HG03097 (cell line): ENCODE results near the gene LAMA4.

ENCODE experiments used
- ATAC-seq: cut with Tn5 transposase; IDR thresholded peaks from one replicate; pipeline ENCODE4 v1.9.1; 2021; ENCODE audit not compliant: unreplicated experiment, low FRiP score

LAMA4 gene

GRCh38 chr6:112160745-112161144 is 93.6 kb downstream of the LAMA4 start:
- ATAC-seq, result no peak

- no peak for ATAC-seq
Measured at GRCh38 chr6:112156668-112157067, 97.7 kb downstream of the LAMA4 start.

- no peak for ATAC-seq
Measured at GRCh38 chr6:112155886-112156285, 98.5 kb downstream of the LAMA4 start.

- ATAC-seq, result no peak
Measured at GRCh38 chr6:112154711-112155110, 99.7 kb downstream of the LAMA4 start.

- ATAC-seq, result no peak
Measured at GRCh38 chr6:112153926-112154607, 100.3 kb downstream of the LAMA4 start.

GRCh38 chr6:112150363-112150762 is 104.0 kb downstream of the LAMA4 start:
- no peak for ATAC-seq

GRCh38 chr6:112149719-112150263 is 104.6 kb downstream of the LAMA4 start:
- no peak for ATAC-seq

DNA sequence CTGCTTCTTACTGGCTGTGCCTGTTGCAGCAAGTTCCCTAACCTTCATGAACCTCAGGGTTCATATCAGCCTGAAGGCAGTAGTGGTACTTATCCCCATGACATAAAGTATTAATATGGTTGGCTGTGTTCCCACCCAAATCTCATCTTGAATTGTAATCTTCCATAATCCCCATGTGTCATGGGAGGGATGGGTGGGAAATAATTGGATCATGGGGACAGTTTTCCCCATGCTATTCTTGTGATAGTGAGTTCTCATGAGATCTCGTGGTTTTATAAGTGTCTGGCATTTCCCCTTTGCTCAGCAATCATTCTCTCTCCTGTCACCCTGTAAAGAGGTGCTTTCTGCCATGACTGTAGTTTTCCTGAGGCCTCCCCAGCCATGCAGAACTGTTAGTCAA is 105.1 kb downstream of the LAMA4 start:
- ATAC-seq, result no peak

GRCh38 chr6:112148103-112148502 is 106.3 kb downstream of the LAMA4 start:
- no peak for ATAC-seq

DNA sequence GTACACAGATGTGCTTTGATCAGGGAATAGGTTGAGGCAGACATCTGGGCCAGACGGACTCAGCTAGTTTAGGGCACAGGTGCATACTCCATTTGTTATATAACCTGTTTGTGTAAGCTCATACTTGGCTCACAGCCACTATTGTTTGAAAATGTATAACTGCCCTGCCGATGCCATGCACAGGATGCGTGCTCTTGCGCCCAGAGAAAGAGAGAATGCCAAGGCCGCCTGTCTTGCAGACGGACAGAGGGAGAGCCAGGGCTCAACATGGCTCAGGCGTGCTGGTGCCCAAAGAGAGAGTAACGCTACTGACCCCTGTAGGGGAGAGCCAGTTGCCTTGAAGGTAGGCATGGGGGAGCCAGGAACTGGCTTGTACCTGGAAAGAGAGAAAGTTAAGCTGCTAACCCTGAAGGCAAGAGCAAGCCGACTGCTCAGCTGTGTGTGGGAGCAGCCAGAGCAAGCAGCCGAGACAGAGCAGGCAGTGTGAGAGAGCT is 109.2 kb downstream of the LAMA4 start:
- ATAC-seq, result no peak

- ATAC-seq, result no peak
Measured at GRCh38 chr6:112144145-112144926, 110.0 kb downstream of the LAMA4 start.

- no peak for ATAC-seq
Measured at GRCh38 chr6:112141707-112142106, 112.7 kb downstream of the LAMA4 start.

DNA sequence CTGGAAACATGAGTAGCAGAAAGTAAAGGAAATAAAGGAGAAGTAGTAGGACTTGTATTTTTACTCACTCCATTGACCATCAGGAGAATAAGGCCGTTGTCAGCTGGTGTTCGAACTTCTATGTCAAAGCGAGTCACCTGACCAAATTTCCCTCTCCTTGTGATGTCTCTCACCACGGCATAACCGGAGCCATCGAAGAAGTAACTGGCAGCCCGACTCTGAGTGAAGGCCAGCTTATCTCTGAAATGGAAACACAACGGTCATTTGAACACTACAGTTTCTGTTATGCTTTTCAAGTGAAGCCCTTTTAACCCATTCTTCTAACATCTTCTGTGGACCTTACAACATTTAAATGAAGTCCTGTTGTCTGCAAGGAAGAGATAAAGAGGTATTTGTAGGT is 115.3 kb downstream of the LAMA4 start:
- ATAC-seq, result no peak

DNA sequence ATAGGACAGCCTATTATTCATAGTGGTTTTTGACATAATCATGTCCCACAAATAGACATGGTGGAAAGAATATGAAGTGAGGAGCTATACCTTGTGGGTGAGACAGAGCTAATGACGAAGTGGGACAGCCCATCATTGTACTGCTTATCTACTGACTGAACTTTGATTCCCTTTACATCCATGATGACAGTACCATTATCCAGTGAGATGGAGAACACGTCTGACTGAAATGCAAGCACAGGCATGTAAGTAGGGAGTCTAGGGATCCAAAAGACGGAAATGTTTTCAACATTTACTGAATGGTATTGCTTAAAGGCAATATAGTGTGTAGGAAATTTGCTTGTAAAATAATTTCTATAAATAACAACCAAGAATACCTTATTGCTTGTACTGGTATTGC is 123.5 kb downstream of the LAMA4 start:
- ATAC-seq, result no peak

DNA sequence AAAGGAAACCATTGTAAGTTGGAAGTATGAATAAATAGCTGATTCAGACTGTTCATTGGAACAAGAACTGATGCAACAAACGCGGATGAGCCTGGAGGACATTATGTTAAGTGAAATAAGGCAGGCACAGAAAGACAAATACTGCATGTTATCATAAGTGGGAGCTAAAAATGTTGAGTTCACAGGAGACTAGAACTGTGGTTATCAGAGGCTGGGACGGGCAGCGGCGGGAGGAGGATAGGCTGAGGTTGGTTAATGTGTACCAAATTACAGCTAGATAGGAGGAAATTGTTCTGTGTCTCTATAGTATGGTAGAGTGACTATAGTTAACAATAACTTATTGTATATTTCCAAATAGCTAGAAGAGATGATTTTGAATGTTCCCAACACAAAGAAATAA is 126.2 kb downstream of the LAMA4 start:
- ATAC-seq, result no peak

- ATAC-seq, result no peak
Measured at GRCh38 chr6:112123982-112124381, 130.4 kb downstream of the LAMA4 start.

- no peak for ATAC-seq
Measured at GRCh38 chr6:112122756-112123155, 131.6 kb downstream of the LAMA4 start.

DNA sequence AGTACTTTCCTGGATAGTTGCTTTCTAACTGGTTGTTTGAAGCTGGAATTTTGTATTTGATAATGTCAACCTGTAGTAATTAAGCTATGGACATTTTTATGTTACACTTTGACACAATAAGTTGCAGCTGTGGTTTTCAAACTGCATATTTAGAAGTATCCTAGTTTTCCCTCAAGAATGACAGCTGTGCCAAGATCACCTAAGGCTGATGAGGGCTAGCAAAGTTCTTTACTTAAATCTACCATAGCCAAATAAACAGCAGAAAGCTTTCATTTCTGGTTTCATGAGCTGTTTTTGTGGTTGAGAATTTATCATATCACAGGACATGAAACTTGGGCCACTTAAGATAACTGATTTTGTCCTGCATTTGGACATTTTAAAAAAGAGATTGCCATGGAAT is 136.3 kb downstream of the LAMA4 start:
- no peak for ATAC-seq

DNA sequence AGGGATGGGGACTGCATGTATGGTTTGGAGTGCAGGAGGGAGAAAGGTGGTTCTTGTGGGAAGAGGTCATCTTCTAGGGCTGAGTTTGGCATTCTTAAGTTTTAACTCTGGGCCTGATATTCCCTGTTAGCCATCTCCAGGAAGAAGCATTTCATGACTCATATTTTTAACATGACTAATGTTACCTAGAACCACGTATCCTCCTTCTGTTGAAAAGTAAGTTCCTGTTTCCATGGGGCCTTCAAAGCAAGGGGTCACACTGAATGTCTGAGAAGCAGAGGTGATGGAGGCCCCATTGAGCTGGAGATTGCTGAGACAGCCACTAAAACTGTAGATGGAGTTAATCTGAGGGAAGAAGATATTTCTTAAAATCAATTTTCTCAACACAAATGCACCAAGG is 136.8 kb downstream of the LAMA4 start:
- ATAC-seq, result no peak

- no peak for ATAC-seq
Measured at GRCh38 chr6:112116221-112116620, 138.1 kb downstream of the LAMA4 start.

DNA sequence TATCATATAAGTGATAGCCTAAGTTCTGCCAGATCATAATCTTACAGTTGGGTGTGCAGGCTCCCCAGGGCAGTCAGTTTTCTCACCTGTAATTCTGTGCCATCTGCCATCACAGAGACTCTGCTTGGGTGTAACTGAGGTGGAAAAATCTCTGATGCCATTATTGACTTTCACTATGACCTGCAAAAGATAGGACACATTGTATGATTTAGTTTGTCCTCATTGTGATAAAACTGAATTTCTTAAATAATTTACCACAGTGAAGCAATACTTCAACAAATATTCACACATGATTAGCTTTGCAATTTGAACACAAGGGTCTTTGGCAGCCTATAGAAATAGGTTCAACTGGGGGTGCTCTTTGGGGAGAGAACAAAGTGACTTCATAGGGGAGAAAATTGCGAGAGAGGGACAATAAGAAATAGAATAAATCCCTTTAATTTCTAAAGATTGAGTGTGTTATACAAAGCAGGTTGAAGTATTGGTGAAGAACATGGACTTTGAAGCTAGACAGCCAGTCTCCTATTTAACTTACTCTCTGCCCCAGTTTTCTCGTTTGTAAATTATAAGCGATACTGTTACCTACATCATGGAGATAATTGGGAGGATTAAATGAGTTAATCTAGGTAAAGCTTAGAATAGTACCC is 139.7 kb downstream of the LAMA4 start:
- ATAC-seq, result no peak
